GM12865 (cell line): Measurements from ENCODE around the gene MTURN.
"Not testable (repeated sequence)": the region's sequence is repeated elsewhere in the genome, so short reads cannot be mapped to it uniquely, and the experiment has no call there.

Experiments used
- DNase-seq: peaks from one replicate; pipeline ENCODE4 v3.0.0; 2010; ENCODE audit warnings: low read depth
- H3K4me3 ChIP-seq: 2 replicates; pipeline ENCODE4 v1.5.1; 2011; ENCODE audit warnings: mild to moderate bottlenecking, low read depth, low read length, control low read depth
- TF ChIP-seq, protein P1 (sequence below): IDR thresholded peaks from 2 replicates; pipeline ENCODE4 v1.5.1; 2011; ENCODE audit warnings: low read length, control low read depth, low read depth, inconsistent platforms; ENCODE audit not compliant: insufficient read depth; ENCODE audit errors: missing control alignments

MTURN gene

DNA sequence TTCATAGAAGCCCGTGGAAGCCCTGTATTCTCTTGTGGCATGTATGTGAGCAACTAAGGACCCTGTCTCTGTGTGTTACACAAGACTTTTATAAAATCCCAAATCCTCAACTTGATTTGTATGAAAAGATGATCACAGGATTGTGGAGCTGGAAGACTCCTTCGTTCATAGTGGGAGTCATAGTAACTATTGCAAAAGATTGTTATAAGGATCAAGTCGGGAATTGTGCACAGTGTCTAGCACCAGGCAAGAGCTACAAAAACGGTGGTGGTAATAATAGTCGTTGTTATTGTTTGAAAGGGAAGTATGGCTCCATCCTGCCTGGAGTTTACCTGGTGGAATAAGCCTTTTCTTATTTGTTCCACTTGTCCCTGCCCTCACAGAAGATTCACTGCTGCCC lies 42.8 kb upstream of the MTURN start:
- TF ChIP-seq, protein P1, sequence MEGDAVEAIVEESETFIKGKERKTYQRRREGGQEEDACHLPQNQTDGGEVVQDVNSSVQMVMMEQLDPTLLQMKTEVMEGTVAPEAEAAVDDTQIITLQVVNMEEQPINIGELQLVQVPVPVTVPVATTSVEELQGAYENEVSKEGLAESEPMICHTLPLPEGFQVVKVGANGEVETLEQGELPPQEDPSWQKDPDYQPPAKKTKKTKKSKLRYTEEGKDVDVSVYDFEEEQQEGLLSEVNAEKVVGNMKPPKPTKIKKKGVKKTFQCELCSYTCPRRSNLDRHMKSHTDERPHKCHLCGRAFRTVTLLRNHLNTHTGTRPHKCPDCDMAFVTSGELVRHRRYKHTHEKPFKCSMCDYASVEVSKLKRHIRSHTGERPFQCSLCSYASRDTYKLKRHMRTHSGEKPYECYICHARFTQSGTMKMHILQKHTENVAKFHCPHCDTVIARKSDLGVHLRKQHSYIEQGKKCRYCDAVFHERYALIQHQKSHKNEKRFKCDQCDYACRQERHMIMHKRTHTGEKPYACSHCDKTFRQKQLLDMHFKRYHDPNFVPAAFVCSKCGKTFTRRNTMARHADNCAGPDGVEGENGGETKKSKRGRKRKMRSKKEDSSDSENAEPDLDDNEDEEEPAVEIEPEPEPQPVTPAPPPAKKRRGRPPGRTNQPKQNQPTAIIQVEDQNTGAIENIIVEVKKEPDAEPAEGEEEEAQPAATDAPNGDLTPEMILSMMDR = no peak
- no peak overlapping the region for H3K4me3 ChIP-seq
- DNase-seq = no peak

- TF ChIP-seq, protein P1 = no peak
- no peak for DNase-seq
These were observed 41.3 kb upstream of the MTURN start for GRCh38 chr7:30093420-30093952.

GRCh38 chr7:30098599-30098998 lies 36.2 kb upstream of the MTURN start:
- not testable (repeated sequence) for DNase-seq

More at GRCh38 chr7:30093420-30093952, 41.3 kb upstream of the MTURN start:
- H3K4me3 ChIP-seq = no peak overlapping the region

GRCh38 chr7:30102281-30102680 lies 32.5 kb upstream of the MTURN start:
- DNase-seq = no peak
- TF ChIP-seq, protein P1 = no peak

More at GRCh38 chr7:30098599-30098998, 36.2 kb upstream of the MTURN start:
- not testable (repeated sequence) for H3K4me3 ChIP-seq

DNA sequence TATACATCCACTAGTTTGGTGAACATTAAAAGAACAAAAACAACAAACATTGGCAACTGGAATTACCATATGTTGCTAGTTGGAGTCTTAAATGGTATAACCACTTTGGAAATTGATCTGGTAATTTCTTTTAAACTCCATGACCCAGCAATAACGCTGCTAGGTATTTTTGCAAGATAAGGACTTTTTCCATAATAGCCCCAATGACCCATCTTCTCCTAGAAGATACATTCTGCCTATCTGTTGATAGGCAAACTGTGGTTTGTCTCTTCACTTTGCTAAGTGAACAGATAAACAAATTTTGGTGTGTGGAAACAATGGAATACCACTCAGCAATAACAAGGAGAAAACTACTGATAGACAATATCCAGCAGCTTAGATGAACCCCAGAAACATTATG lies 30.6 kb upstream of the MTURN start:
- no peak for DNase-seq
- no peak overlapping the region for H3K4me3 ChIP-seq
- TF ChIP-seq, protein P1 = no peak

More at GRCh38 chr7:30102281-30102680, 32.5 kb upstream of the MTURN start:
- H3K4me3 ChIP-seq = no peak overlapping the region

- no peak overlapping the region for H3K4me3 ChIP-seq
- no peak for DNase-seq
- TF ChIP-seq, protein P1 = no peak
These were observed 22.6 kb upstream of the MTURN start for GRCh38 chr7:30112103-30112713.

GRCh38 chr7:30113144-30113543 lies 21.6 kb upstream of the MTURN start:
- TF ChIP-seq, protein P1 = no peak
- no peak overlapping the region for H3K4me3 ChIP-seq
- no peak for DNase-seq
